Neuronal stem cell (in vitro differentiated cells): ENCODE data around the gene MAP3K3.

Experiments used
- DNase-seq: peaks from one replicate; pipeline ENCODE4 v3.0.0-alpha.2; 2013; ENCODE audit warnings: low spot score
- H2AFZ ChIP-seq: one replicate; pipeline ENCODE4 v1.6.1; 2013; ENCODE audit warnings: mild to moderate bottlenecking, low read length, inconsistent platforms
- H2AK5ac ChIP-seq: 2 replicates; pipeline ENCODE4 v1.6.1; 2013; ENCODE audit warnings: low read depth, mild to moderate bottlenecking, inconsistent platforms, low read length, moderate library complexity, mixed read lengths
- H2BK120ac ChIP-seq: 2 replicates; pipeline ENCODE4 v1.6.1; 2013; ENCODE audit warnings: low read depth, mild to moderate bottlenecking, inconsistent platforms, low read length, moderate library complexity, mixed read lengths
- H2BK12ac ChIP-seq: one replicate; pipeline ENCODE4 v1.6.1; 2013; ENCODE audit warnings: low read length, inconsistent platforms
- H2BK15ac ChIP-seq: 2 replicates; pipeline ENCODE4 v1.6.1; 2013; ENCODE audit warnings: mild to moderate bottlenecking, low read length, inconsistent platforms, mixed read lengths
- H2BK5ac ChIP-seq: one replicate; pipeline ENCODE4 v1.6.1; 2013; ENCODE audit warnings: inconsistent platforms, mild to moderate bottlenecking, low read length, moderate library complexity
- H3K14ac ChIP-seq: one replicate; pipeline ENCODE4 v1.6.1; 2013; ENCODE audit warnings: low read length, inconsistent platforms
- H3K18ac ChIP-seq: 2 replicates; pipeline ENCODE4 v1.6.1; 2013; ENCODE audit warnings: low read length, inconsistent platforms
- H3K23ac ChIP-seq: 2 replicates; pipeline ENCODE4 v1.6.1; 2013; ENCODE audit warnings: low read depth, mild to moderate bottlenecking, mixed read lengths, low read length, inconsistent platforms; ENCODE audit not compliant: poor library complexity
- H3K27ac ChIP-seq: replicated peaks from 3 replicates; pipeline ENCODE4 v1.5.1; 2013; ENCODE audit warnings: low read length, inconsistent platforms
- H3K27me3 ChIP-seq, 3 experiments: 2 replicates each; pipeline ENCODE4 v1.6.1; 2013; ENCODE audit warnings: low read length in 3 of 3, mild to moderate bottlenecking in 2 of 3, inconsistent platforms in 1 of 3, low read depth in 1 of 3, mixed read lengths in 1 of 3, moderate library complexity in 1 of 3; ENCODE audit not compliant: control insufficient read depth in 3 of 3, insufficient read depth in 3 of 3
- H3K36me3 ChIP-seq, 2 donors: replicated peaks in 1 of 2; 2 replicates each; pipeline ENCODE4 v1.6.1; 2013; ENCODE audit warnings: low read length in 2 of 2; ENCODE audit not compliant: control insufficient read depth in 2 of 2, insufficient read depth in 2 of 2
- H3K4ac ChIP-seq: 2 replicates; pipeline ENCODE4 v1.6.1; 2013; ENCODE audit warnings: inconsistent platforms, mild to moderate bottlenecking, low read length, moderate library complexity
- H3K4me1 ChIP-seq, 2 donors: 1 replicate in 1 of 2; 2 replicates in 1 of 2; pipeline ENCODE4 v1.6.1; 2013; ENCODE audit warnings: low read length in 2 of 2, low read depth in 1 of 2; ENCODE audit not compliant: control insufficient read depth in 2 of 2, insufficient read depth in 1 of 2
- H3K4me2 ChIP-seq: one replicate; pipeline ENCODE4 v1.6.1; 2013; ENCODE audit warnings: mild to moderate bottlenecking, low read length, inconsistent platforms; ENCODE audit not compliant: insufficient read depth, poor library complexity, severe bottlenecking
- H3K4me3 ChIP-seq, 2 donors: 2 replicates each; pipeline ENCODE4 v1.5.1; 2013; ENCODE audit warnings: low read length in 2 of 2, mild to moderate bottlenecking in 2 of 2, inconsistent platforms in 1 of 2, moderate library complexity in 1 of 2
- H3K79me1 ChIP-seq: one replicate; pipeline ENCODE4 v1.6.1; 2013; ENCODE audit warnings: low read depth, mild to moderate bottlenecking, inconsistent platforms, low read length, moderate library complexity
- H3K9ac ChIP-seq: one replicate; pipeline ENCODE4 v1.6.1; 2013; ENCODE audit warnings: mild to moderate bottlenecking, low read depth, low read length, inconsistent platforms; ENCODE audit not compliant: poor library complexity
- H3K9me3 ChIP-seq, 2 donors: replicated peaks in 1 of 2; 2 replicates each; pipeline versions ENCODE3 to v1.6.1; 2013; ENCODE audit warnings: low read length in 2 of 2, mild to moderate bottlenecking in 2 of 2, inconsistent platforms in 1 of 2, low read depth in 1 of 2, mixed read lengths in 1 of 2, moderate library complexity in 1 of 2; ENCODE audit not compliant: control insufficient read depth in 2 of 2, insufficient read depth in 1 of 2
- H4K8ac ChIP-seq: one replicate; pipeline ENCODE4 v1.6.1; 2013; ENCODE audit warnings: low read depth, mild to moderate bottlenecking, inconsistent platforms, low read length, moderate library complexity
- H4K91ac ChIP-seq: one replicate; pipeline ENCODE4 v1.6.1; 2013; ENCODE audit warnings: low read length, low read depth, mild to moderate bottlenecking, inconsistent platforms; ENCODE audit not compliant: poor library complexity
- WGBS, 2 donors: extraction: QIAGEN DNeasy Blood & Tissue Kit; methylation state at CpG; one replicate each; pipeline ENCODE4 v1.1.7; 2013; ENCODE audit warnings: missing lambda C conversion rate in 2 of 2, mixed read lengths in 1 of 2; ENCODE audit not compliant: insufficient read length in 2 of 2, insufficient replicate concordance in 1 of 2; ENCODE audit errors: extremely low coverage in 2 of 2; 5-methylcytosine and 5-hydroxymethylcytosine counted together

Gene MAP3K3

GRCh38 chr17:63699638-63700527 lies 77.7 kb downstream of the MAP3K3 start, which contains the start of gene LIMD2:
Gene LIMD2, minus strand, starts transcription at chr17:63700125. Its CDS starts 827 bp downstream, at chr17:63699298.
- Histone ChIP-seq H3K27me3 (peaks cover 0 to 7% (median 0%) of the 10 kb centered on the region in 3 experiments), H2BK5ac (peak within 1 kb of the TSS; percentile 93), H2AFZ (peak within 1 kb of the TSS; percentile 92), H3K4ac (peak within 1 kb of the TSS; percentile 69), H3K4me1 (peaks cover 2 to 16% of the 10 kb centered on the region in 2 donors), H2BK15ac (peak within 1 kb of the TSS; percentile 86), H3K9ac (peak within 1 kb of the TSS; percentile 97), H3K27ac (peak within 1 kb of the TSS; percentile 92), H3K4me3 (peak within 1 kb of the TSS; percentile 59 to 87), H2AK5ac (peak within 1 kb of the TSS; percentile 92), H2BK120ac (peak within 1 kb of the TSS; percentile 74), H3K36me3 (peaks cover 21 to 66% of the 10 kb centered on the region in 2 donors), H4K91ac (peak within 1 kb of the TSS; percentile 74), H3K18ac (peak within 1 kb of the TSS; percentile 100), H2BK12ac (peak within 1 kb of the TSS; percentile 68), H3K9me3 (no peaks in the 10 kb centered on the region), H4K8ac (peak within 1 kb of the TSS; percentile 52), H3K23ac (peak within 1 kb of the TSS; percentile 92), H3K14ac (peak within 1 kb of the TSS; percentile 97), H3K4me2 (peak within 1 kb of the TSS; percentile 96), H3K79me1 (peaks cover 5% of the 10 kb centered on the region)
- DNase-seq, result peak; percentile 65
- no CpG with 5 or more reads among the region's 133 CpGs for WGBS, 2 donors

GRCh38 chr17:63700528-63701455 lies 78.6 kb downstream of the MAP3K3 start:
- Histone ChIP-seq H3K18ac (peak overlapping the region; percentile 100), H3K4me2 (peak overlapping the region; percentile 96), H2BK120ac (peak overlapping the region; percentile 74), H3K4me3 (peak overlapping the region; percentile 59 to 87), H4K91ac (peak overlapping the region; percentile 74), H2BK15ac (peak overlapping the region; percentile 86), H3K9ac (peak overlapping the region; percentile 97), H2AFZ (peak overlapping the region; percentile 92), H2BK5ac (peak overlapping the region; percentile 93), H4K8ac (peak overlapping the region; percentile 52), H3K27me3 (peaks cover 0 to 7% (median 0%) of the 10 kb centered on the region in 3 experiments), H3K4me1 (peaks cover 2 to 16% of the 10 kb centered on the region in 2 donors), H3K27ac (peak overlapping the region; percentile 92), H3K4ac (peak overlapping the region; percentile 69), H2BK12ac (peak overlapping the region; percentile 68), H3K9me3 (no peaks in the 10 kb centered on the region), H3K14ac (peak overlapping the region; percentile 97), H3K23ac (peak overlapping the region; percentile 92), H3K36me3 (peaks cover 17 to 66% of the 10 kb centered on the region in 2 donors), H3K79me1 (peaks cover 5% of the 10 kb centered on the region), H2AK5ac (peak overlapping the region; percentile 92)
- DNase-seq, result peak; percentile 39
- no CpG with 5 or more reads among the region's 88 CpGs for WGBS, 2 donors

GRCh38 chr17:63701456-63701820 lies 79.2 kb downstream of the MAP3K3 start:
- peaks cover 2 to 19% of the 10 kb centered on the region in 2 donors for H3K4me1 ChIP-seq
- no peak overlapping the region for H3K4me3 ChIP-seq
- peaks cover 0 to 7% (median 0%) of the 10 kb centered on the region in 3 experiments for H3K27me3 ChIP-seq
- peak overlapping the region; percentile 74 for H2BK120ac ChIP-seq
- no peak overlapping the region for H3K9ac ChIP-seq
- no peak overlapping the region for H2BK12ac ChIP-seq
- peak overlapping the region; percentile 86 for H2BK15ac ChIP-seq
- peak overlapping the region; percentile 100 for H3K18ac ChIP-seq
- H3K27ac ChIP-seq, result no peak overlapping the region
- WGBS, 2 donors, result no CpG with 5 or more reads among the region's 10 CpGs
- peaks cover 17 to 68% of the 10 kb centered on the region in 2 donors for H3K36me3 ChIP-seq
- peak overlapping the region; percentile 96 for H3K4me2 ChIP-seq
- peak overlapping the region; percentile 47 for H2BK5ac ChIP-seq
- H2AFZ ChIP-seq, result no peak overlapping the region
- H3K4ac ChIP-seq, result no peak overlapping the region
- no peak overlapping the region for H4K91ac ChIP-seq
- no peak for DNase-seq
- peaks cover 5% of the 10 kb centered on the region for H3K79me1 ChIP-seq
- peak overlapping the region; percentile 49 for H4K8ac ChIP-seq
- no peaks in the 10 kb centered on the region for H3K9me3 ChIP-seq
- H2AK5ac ChIP-seq, result peak overlapping the region; percentile 92
- H3K14ac ChIP-seq, result no peak overlapping the region
- peak overlapping the region; percentile 92 for H3K23ac ChIP-seq
